ENCODE data around the gene PPP1R8.

PPP1R8 gene

DNA sequence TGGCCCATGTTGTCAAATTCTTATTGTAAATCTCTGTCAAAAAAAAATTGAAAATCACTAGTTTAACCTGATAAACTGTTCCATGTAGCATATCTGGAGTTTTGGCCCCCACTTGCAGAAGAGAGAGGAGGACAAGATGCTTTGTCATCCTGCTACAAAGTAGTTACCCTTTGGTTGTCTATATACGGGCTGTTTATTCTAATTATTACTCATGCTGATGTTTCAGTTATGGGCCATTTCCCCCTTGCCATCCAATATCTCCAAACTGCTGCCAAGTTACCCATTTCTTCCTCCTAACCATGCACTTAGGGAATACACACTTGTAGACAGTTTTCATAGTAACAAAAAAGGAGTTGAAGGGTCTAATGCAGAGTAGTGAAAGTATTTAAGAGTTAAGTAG lies 35.0 kb upstream of the PPP1R8 start:
- H3K9me3 ChIP-seq (ENCODE audit: insufficient read depth, low read depth, low read length): no peaks in the 10 kb centered on the region
- H3K36me3 ChIP-seq (ENCODE audit: insufficient read depth, low read length): peaks cover 39% of the 10 kb centered on the region; the same call in 1 of the 2 replicates
- H3K79me2 ChIP-seq (ENCODE audit: insufficient read depth, low read length): no peaks in the 10 kb centered on the region
- H4K20me1 ChIP-seq (ENCODE audit: insufficient read depth, low read length, poor library complexity, severe bottlenecking): no peaks in the 10 kb centered on the region
- no peak overlapping the region for H2AFZ ChIP-seq (ENCODE audit: low read length)
- H3K9ac ChIP-seq (ENCODE audit: low read depth, low read length, poor library complexity, severe bottlenecking): no peak overlapping the region
- no peak overlapping the region for H3K4me2 ChIP-seq (ENCODE audit: low read depth, low read length, poor library complexity, severe bottlenecking)
- no peak for TF ChIP-seq EZH2phosphoT487 (IDR thresholded peaks at IDR 0.05; ENCODE audit: borderline replicate concordance)
- TF ChIP-seq, protein P1, sequence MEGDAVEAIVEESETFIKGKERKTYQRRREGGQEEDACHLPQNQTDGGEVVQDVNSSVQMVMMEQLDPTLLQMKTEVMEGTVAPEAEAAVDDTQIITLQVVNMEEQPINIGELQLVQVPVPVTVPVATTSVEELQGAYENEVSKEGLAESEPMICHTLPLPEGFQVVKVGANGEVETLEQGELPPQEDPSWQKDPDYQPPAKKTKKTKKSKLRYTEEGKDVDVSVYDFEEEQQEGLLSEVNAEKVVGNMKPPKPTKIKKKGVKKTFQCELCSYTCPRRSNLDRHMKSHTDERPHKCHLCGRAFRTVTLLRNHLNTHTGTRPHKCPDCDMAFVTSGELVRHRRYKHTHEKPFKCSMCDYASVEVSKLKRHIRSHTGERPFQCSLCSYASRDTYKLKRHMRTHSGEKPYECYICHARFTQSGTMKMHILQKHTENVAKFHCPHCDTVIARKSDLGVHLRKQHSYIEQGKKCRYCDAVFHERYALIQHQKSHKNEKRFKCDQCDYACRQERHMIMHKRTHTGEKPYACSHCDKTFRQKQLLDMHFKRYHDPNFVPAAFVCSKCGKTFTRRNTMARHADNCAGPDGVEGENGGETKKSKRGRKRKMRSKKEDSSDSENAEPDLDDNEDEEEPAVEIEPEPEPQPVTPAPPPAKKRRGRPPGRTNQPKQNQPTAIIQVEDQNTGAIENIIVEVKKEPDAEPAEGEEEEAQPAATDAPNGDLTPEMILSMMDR (conservative IDR thresholded peaks at IDR 0.05; ENCODE audit: low read length): no peak
- H3F3A ChIP-seq (ENCODE audit: low read depth): no peaks in the 10 kb centered on the region
- H3K4me3 ChIP-seq (ENCODE audit: low read length, poor library complexity, severe bottlenecking): no peak overlapping the region
- H3K27me3 ChIP-seq (ENCODE audit: insufficient read depth, low read length, poor library complexity, severe bottlenecking): no peaks in the 10 kb centered on the region
- H3K9me2 ChIP-seq (replicated peaks; ENCODE audit: low read depth, low read length): no peaks in the 10 kb centered on the region
- H3K4me1 ChIP-seq (ENCODE audit: insufficient read depth, low read length, poor library complexity, severe bottlenecking): no peaks in the 10 kb centered on the region

GRCh38 chr1:27804791-27805190 lies 25.8 kb upstream of the PPP1R8 start:
- Histone ChIP-seq H3K9me3 (ENCODE audit: insufficient read depth, low read depth, low read length) (no peaks in the 10 kb centered on the region), H3K27me3 (ENCODE audit: insufficient read depth, low read length, poor library complexity, severe bottlenecking) (no peaks in the 10 kb centered on the region)

DNA sequence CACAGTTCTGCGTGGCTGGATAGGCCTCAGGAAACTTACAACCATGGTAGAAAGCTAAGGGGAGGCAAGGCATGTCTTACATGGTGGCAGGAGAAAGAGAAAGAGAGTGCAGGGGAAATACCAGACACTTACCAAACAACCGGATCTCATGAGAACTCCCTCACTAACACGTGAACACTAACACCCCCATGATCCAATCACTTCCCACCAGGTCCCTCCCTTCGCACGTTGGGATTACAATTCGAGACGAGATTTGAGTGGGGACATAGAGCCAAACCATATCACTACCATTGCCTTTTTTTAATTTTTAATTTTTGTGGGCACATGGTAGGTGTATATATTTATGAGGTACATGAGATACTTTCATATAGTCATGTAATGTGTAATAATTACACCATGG lies 23.8 kb upstream of the PPP1R8 start:
- Histone ChIP-seq H2AFZ (ENCODE audit: low read length) (no peak overlapping the region), H3K9ac (ENCODE audit: low read depth, low read length, poor library complexity, severe bottlenecking) (no peak overlapping the region), H3K79me2 (ENCODE audit: insufficient read depth, low read length) (no peaks in the 10 kb centered on the region), H3K4me2 (ENCODE audit: low read depth, low read length, poor library complexity, severe bottlenecking) (no peak overlapping the region), H3K9me3 (ENCODE audit: insufficient read depth, low read depth, low read length) (no peaks in the 10 kb centered on the region), H3F3A (ENCODE audit: low read depth) (no peaks in the 10 kb centered on the region), H3K4me1 (ENCODE audit: insufficient read depth, low read length, poor library complexity, severe bottlenecking) (no peaks in the 10 kb centered on the region), H3K27me3 (ENCODE audit: insufficient read depth, low read length, poor library complexity, severe bottlenecking) (no peaks in the 10 kb centered on the region), H3K9me2 (replicated peaks; ENCODE audit: low read depth, low read length) (no peaks in the 10 kb centered on the region), H3K36me3 (ENCODE audit: insufficient read depth, low read length) (peaks cover 25% of the 10 kb centered on the region), H4K20me1 (ENCODE audit: insufficient read depth, low read length, poor library complexity, severe bottlenecking) (no peaks in the 10 kb centered on the region), H3K4me3 (ENCODE audit: low read length, poor library complexity, severe bottlenecking) (no peak overlapping the region)
- TF ChIP-seq, protein P1 (conservative IDR thresholded peaks at IDR 0.05; ENCODE audit: low read length): no peak

More at GRCh38 chr1:27804791-27805190, 25.8 kb upstream of the PPP1R8 start:
- Histone ChIP-seq H3K9me2 (replicated peaks; ENCODE audit: low read depth, low read length) (no peaks in the 10 kb centered on the region), H3K4me3 (ENCODE audit: low read length, poor library complexity, severe bottlenecking) (no peak overlapping the region), H3K79me2 (ENCODE audit: insufficient read depth, low read length) (no peaks in the 10 kb centered on the region), H4K20me1 (ENCODE audit: insufficient read depth, low read length, poor library complexity, severe bottlenecking) (no peaks in the 10 kb centered on the region), H3F3A (ENCODE audit: low read depth) (no peaks in the 10 kb centered on the region), H3K4me2 (ENCODE audit: low read depth, low read length, poor library complexity, severe bottlenecking) (no peak overlapping the region), H3K9ac (ENCODE audit: low read depth, low read length, poor library complexity, severe bottlenecking) (no peak overlapping the region), H3K4me1 (ENCODE audit: insufficient read depth, low read length, poor library complexity, severe bottlenecking) (no peaks in the 10 kb centered on the region), H2AFZ (ENCODE audit: low read length) (no peak overlapping the region), H3K36me3 (ENCODE audit: insufficient read depth, low read length) (peaks cover 38% of the 10 kb centered on the region)
- no peak for TF ChIP-seq EZH2phosphoT487 (IDR thresholded peaks at IDR 0.05; ENCODE audit: borderline replicate concordance)
- TF ChIP-seq, protein P1 (conservative IDR thresholded peaks at IDR 0.05; ENCODE audit: low read length): no peak
